ENCODE measurements around the gene TPST2. TPM values are rescaled to one million over a fixed set of nuclear protein-coding genes. Genes with fewer than 3 reads are reported as not detected.
A peak's percentile ranks its signal among the peaks of the same experiment; 100 is the strongest.

TPST2 gene
- total and polyA plus RNA-seq, 9 of the 15 experiments (the other 6 are each of a cell fraction or from before 2014, with no cell fraction given): 14.2 to 123 (median 60.1) TPM

- TF ChIP-seq SMAD1 (IDR thresholded peaks at IDR 0.05; ENCODE audit: low read depth, low read length, partially characterized antibody) (no peak), PTBP1 (IDR thresholded peaks at IDR 0.05; ENCODE audit: low read depth, low read length) (no peak), NR4A1 (CRISPR knock-in tag; IDR thresholded peaks at IDR 0.05) (no peak), NR4A1 (tag; IDR thresholded peaks at IDR 0.05) (no peak), POLR2AphosphoS2 (IDR thresholded peaks at IDR 0.05; ENCODE audit: low read length) (no peak), MYBL2 (IDR thresholded peaks at IDR 0.05; ENCODE audit: low read depth) (no peak), MYBL2 (CRISPR knock-in tag; IDR thresholded peaks at IDR 0.05; ENCODE audit: borderline replicate concordance) (no peak), TRIM24 (IDR thresholded peaks at IDR 0.05) (no peak), ZNF224 (CRISPR knock-in tag; IDR thresholded peaks at IDR 0.05) (no peak), E2F6 (IDR thresholded peaks at IDR 0.05; ENCODE audit: borderline replicate concordance in 1 of 2, extremely low read depth in 1 of 2, insufficient read depth in 1 of 2, insufficient read length in 1 of 2, low read depth in 1 of 2, low read length in 1 of 2, poor library complexity in 1 of 2, severe bottlenecking in 1 of 2) (peak; percentile 32 to 63), ILK (tag; IDR thresholded peaks at IDR 0.05; ENCODE audit: borderline replicate concordance, low read depth) (no peak)
- TF ChIP-seq, protein P1, sequence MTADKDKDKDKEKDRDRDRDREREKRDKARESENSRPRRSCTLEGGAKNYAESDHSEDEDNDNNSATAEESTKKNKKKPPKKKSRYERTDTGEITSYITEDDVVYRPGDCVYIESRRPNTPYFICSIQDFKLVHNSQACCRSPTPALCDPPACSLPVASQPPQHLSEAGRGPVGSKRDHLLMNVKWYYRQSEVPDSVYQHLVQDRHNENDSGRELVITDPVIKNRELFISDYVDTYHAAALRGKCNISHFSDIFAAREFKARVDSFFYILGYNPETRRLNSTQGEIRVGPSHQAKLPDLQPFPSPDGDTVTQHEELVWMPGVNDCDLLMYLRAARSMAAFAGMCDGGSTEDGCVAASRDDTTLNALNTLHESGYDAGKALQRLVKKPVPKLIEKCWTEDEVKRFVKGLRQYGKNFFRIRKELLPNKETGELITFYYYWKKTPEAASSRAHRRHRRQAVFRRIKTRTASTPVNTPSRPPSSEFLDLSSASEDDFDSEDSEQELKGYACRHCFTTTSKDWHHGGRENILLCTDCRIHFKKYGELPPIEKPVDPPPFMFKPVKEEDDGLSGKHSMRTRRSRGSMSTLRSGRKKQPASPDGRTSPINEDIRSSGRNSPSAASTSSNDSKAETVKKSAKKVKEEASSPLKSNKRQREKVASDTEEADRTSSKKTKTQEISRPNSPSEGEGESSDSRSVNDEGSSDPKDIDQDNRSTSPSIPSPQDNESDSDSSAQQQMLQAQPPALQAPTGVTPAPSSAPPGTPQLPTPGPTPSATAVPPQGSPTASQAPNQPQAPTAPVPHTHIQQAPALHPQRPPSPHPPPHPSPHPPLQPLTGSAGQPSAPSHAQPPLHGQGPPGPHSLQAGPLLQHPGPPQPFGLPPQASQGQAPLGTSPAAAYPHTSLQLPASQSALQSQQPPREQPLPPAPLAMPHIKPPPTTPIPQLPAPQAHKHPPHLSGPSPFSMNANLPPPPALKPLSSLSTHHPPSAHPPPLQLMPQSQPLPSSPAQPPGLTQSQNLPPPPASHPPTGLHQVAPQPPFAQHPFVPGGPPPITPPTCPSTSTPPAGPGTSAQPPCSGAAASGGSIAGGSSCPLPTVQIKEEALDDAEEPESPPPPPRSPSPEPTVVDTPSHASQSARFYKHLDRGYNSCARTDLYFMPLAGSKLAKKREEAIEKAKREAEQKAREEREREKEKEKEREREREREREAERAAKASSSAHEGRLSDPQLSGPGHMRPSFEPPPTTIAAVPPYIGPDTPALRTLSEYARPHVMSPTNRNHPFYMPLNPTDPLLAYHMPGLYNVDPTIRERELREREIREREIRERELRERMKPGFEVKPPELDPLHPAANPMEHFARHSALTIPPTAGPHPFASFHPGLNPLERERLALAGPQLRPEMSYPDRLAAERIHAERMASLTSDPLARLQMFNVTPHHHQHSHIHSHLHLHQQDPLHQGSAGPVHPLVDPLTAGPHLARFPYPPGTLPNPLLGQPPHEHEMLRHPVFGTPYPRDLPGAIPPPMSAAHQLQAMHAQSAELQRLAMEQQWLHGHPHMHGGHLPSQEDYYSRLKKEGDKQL (CRISPR knock-in tag; IDR thresholded peaks at IDR 0.05; ENCODE audit: borderline replicate concordance): no peak
- TF ChIP-seq, protein P2, sequence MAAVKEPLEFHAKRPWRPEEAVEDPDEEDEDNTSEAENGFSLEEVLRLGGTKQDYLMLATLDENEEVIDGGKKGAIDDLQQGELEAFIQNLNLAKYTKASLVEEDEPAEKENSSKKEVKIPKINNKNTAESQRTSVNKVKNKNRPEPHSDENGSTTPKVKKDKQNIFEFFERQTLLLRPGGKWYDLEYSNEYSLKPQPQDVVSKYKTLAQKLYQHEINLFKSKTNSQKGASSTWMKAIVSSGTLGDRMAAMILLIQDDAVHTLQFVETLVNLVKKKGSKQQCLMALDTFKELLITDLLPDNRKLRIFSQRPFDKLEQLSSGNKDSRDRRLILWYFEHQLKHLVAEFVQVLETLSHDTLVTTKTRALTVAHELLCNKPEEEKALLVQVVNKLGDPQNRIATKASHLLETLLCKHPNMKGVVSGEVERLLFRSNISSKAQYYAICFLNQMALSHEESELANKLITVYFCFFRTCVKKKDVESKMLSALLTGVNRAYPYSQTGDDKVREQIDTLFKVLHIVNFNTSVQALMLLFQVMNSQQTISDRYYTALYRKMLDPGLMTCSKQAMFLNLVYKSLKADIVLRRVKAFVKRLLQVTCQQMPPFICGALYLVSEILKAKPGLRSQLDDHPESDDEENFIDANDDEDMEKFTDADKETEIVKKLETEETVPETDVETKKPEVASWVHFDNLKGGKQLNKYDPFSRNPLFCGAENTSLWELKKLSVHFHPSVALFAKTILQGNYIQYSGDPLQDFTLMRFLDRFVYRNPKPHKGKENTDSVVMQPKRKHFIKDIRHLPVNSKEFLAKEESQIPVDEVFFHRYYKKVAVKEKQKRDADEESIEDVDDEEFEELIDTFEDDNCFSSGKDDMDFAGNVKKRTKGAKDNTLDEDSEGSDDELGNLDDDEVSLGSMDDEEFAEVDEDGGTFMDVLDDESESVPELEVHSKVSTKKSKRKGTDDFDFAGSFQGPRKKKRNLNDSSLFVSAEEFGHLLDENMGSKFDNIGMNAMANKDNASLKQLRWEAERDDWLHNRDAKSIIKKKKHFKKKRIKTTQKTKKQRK (IDR thresholded peaks at IDR 0.05; ENCODE audit: borderline replicate concordance, low read depth, low read length): no peak
- TF ChIP-seq, protein P3, sequence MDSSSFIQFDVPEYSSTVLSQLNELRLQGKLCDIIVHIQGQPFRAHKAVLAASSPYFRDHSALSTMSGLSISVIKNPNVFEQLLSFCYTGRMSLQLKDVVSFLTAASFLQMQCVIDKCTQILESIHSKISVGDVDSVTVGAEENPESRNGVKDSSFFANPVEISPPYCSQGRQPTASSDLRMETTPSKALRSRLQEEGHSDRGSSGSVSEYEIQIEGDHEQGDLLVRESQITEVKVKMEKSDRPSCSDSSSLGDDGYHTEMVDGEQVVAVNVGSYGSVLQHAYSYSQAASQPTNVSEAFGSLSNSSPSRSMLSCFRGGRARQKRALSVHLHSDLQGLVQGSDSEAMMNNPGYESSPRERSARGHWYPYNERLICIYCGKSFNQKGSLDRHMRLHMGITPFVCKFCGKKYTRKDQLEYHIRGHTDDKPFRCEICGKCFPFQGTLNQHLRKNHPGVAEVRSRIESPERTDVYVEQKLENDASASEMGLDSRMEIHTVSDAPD (CRISPR knock-in tag; IDR thresholded peaks at IDR 0.05): no peak
Measured at GRCh38 chr22:26483439-26484359, 106.2 kb downstream of the TPST2 start, which contains the start of the genes HPS4 and SRRD (continued).
